ENCODE results near the gene SLC5A2.

- TF ChIP-seq CTCF (conservative IDR thresholded peaks at IDR 0.05; ENCODE audit: low read length) (no peak), EZH2phosphoT487 (IDR thresholded peaks at IDR 0.05; ENCODE audit: borderline replicate concordance, low read depth, low read length) (no peak)
These were observed 45.7 kb downstream of the SLC5A2 start for GRCh38 chr16:31528523-31529107.

Measured in OCI-LY7 (cell line).